PFSK-1 (cell line): Measurements from ENCODE around the gene ABCA1.

Source experiments
- FOXP2 ChIP-seq: optimal IDR thresholded peaks from 2 replicates; pipeline ENCODE3; 2011; ENCODE audit warnings: borderline replicate concordance, control low read depth, inconsistent platforms; ENCODE audit not compliant: insufficient read depth; ENCODE audit errors: extremely low read length, extremely low read depth
- POLR2AphosphoS5 ChIP-seq: IDR thresholded peaks from 2 replicates; pipeline ENCODE4 v1.6.1; 2012; ENCODE audit warnings: low read depth, mild to moderate bottlenecking, control low read depth, low read length, moderate library complexity
- REST ChIP-seq, 2 experiments: IDR thresholded peaks; 2 replicates each; pipeline versions ENCODE4 v1.6.1 to v1.8.0; 2011 to 2012; ENCODE audit warnings: low read depth in 2 of 2, low read length in 2 of 2, control low read depth in 1 of 2, inconsistent platforms in 1 of 2, mild to moderate bottlenecking in 1 of 2, moderate library complexity in 1 of 2; ENCODE audit not compliant: insufficient read depth in 1 of 2
- SIN3A ChIP-seq: IDR thresholded peaks from 2 replicates; pipeline ENCODE4 v1.6.1; 2012; ENCODE audit warnings: mild to moderate bottlenecking, low read length, moderate library complexity, borderline replicate concordance; ENCODE audit not compliant: insufficient read depth
- TAF1 ChIP-seq: IDR thresholded peaks from 2 replicates; pipeline ENCODE4 v1.6.1; 2012; ENCODE audit warnings: low read length, control low read depth, borderline replicate concordance; ENCODE audit not compliant: insufficient read depth

DNA sequence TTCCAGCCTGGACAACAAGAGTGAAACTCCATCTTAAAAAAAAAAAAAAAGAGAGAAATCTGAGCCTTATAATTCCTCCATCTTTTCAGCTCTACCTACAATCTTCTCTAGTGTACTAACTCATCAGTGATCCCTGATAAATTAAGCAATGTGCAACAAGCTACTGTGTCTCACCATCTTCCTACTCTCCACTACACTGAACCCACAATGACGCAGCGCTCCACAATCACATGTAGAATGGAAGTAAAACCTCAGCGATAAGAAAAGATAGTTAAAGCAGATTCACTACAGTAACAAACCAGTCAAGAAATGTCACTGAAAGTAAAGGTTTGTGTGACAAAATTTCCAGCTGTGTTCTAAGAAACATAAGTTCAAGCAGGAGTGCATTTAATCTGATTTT is 13.5 kb downstream of the ABCA1 start:
- TF ChIP-seq REST (IDR thresholded peaks at IDR 0.05; ENCODE audit: insufficient read depth in 1 of 2, low read depth in 2 of 2, low read length in 2 of 2) (no peak), POLR2AphosphoS5 (no peak), TAF1 (no peak), SIN3A (no peak), FOXP2 (no peak)
